Stimulated activated CD8-positive, alpha-beta memory T cell treated with anti-CD3 and anti-CD28 coated beads, Interleukin-2, amount 100 ng/mL, for 1 hour (primary cell): ENCODE data around the gene GRID2.

ENCODE experiments used
- DNase-seq, 2 donors: peaks; one replicate each; pipeline ENCODE4 v3.0.0-alpha.2; 2020; ENCODE audit warnings: low read depth in 2 of 2

Gene GRID2

GRCh38 chr4:93407493-93408275, 1103.9 kb downstream of the GRID2 start:
- no peak for DNase-seq

DNA sequence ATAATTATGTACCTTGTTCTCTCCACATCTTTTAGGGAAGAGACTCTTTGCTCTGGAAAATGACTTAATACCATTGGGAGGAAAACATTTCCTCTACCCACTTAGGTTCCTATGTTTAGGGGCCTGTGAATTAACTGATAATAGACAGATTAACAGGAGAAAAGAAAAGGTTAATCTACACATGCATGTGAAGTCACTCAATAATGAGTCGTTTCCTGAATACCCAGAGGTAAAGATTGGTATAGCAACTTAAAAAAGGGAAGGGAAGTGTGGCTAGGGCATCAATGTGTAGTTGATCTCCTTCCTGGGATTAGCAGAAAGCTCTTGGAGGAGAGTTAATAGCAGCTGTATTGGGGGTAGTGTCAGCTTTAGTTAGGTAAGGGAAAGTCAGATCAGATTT, 1105.3 kb downstream of the GRID2 start:
- no peak for DNase-seq

DNA sequence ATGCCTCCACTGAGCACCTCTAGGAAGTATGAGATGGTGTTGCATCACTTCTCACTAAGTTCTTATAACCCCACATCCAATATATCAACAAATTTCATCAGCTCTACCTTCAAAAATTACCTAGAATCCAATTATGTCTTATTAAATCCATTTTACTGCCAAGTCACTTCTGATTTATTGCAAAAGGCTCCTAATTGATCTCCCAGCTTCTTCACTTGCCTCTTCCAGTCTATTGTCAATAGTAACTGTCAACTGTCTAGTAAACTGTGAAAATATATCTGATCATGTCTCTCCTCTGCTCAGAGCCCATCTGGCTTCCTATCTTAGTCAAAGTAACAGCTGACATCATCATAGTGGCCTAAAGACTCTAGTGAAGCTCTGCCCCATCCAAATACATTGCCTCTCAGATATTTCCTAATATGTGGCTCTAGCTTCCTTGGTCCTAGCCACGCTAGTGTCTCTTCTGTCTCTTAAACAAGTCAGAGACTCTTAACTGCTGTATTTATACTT, 1110.3 kb downstream of the GRID2 start:
- no peak for DNase-seq

DNA sequence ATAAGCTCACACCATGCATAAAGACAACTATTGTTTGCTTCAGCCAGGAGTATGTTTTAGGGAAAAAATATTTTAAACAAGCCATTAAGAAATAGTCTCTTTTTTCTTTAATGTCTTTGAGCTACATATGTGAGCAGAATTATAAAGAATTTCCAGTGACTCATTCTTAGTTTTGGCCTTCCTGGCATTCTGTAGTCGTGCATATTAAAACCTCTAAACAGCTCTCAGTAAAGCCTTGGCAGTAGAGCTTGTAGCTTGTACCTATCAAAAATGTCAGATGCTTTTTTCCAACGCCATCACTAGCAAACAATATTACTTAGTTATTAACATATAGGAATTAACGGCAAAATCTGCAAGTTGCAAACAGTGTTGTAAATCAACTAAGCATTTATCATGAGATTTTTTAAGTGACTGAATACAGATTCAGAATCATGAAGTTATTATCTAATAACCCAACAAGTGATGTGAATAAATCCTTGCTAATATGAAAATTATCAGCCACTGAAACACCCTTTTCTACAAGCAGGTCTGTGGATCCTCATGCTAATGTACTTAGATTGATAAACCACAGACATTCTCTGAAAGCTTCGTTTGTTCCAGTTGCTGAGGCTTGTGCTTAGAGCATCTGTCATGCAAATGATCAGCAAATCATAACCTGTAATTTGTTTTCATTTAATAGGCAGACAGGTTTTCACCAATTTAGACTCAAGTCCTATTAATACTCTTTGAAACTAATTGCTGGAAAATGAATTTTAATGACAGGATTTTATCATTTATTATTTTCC, 1112.8 kb downstream of the GRID2 start:
- DNase-seq: no peak

- no peak for DNase-seq
Observed at GRCh38 chr4:93431371-93431770, 1127.6 kb downstream of the GRID2 start.

DNA sequence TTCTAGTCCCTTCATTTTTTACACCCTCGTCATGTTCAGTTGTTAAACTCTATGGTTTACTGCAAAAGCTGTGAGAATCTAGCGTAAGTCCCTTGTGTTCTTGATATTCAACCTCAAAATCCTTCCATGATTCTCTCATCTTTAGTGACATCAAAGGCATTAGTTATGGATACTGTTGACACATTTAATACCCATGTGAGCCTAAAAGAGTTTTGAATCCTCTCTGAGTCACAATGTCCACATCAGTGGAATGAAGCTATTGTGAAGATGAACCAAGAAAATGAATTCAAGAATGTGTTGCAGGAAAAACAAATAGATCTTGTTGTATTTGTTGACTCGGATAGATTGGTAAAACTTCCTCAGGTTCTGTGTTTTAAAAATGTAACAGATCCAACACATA, 1130.1 kb downstream of the GRID2 start:
- DNase-seq: no peak

DNA sequence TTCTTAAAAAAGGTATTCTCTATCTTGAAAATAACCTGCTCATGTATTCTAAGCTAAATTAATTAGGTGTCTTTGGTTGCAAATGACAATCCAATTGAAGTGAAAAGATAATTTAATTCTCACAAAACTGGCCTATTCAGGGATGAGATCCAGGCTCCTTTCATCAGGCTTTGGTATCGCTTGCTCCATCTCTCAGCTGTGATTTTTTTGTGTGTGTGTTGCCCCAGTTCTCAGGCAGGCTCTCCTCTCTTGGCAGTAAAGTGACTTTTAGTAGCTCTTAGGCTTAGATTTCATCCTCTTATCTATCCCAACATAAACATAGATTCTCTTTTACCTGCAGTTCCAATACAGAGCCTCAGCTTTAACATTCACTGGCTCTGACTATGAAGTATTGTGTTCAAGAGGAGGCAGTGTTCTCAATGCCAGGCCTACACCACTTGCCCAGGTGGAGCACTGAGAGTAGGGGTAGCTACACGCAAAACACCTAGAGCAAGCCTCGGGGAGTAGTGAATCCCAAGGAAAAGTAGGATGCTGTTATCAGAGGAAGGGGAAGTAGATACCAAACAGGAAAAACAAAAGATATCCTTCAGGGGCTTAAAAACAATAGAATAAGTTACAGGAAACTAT, 1132.3 kb downstream of the GRID2 start:
- no peak for DNase-seq

DNA sequence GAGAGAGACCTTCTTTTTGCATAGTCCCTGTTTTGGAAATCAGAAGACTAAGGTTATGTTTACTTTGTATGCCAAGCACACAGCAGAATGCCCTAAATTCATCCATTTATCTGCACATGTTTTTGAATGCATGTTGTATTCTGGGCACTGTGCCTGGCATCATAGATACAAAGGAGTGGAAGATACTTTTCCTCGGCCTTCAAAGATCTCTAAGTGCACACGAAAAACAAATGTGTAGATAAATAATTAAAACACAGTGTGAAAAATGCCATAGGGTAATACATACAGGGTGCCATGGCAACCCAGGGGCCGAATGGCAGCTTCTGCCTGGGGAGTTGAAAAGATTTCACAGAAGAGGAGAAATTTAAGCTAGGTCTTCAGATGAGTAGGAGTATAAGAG, 1134.2 kb downstream of the GRID2 start:
- no peak for DNase-seq

GRCh38 chr4:93444860-93445259, 1141.1 kb downstream of the GRID2 start:
- DNase-seq: no peak

DNA sequence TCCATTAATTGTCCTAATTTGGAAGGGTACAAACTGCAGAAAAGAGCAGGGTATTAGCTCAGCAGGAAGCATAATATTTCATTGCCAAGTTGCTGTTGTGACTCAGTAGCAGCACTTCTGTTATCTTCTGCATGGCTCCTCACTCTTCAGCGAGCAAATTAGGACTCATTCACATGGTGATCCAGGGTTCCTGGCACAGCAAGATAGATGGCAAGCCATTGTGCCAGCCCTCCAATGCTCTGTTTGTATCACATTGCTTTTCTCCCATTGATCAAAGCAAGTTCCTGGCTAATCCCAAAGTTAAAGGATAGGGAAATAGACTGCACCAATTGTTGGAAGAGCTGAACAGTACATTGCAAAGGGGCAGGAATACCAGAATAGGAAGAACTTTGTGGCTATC, 1142.3 kb downstream of the GRID2 start:
- no peak for DNase-seq

DNA sequence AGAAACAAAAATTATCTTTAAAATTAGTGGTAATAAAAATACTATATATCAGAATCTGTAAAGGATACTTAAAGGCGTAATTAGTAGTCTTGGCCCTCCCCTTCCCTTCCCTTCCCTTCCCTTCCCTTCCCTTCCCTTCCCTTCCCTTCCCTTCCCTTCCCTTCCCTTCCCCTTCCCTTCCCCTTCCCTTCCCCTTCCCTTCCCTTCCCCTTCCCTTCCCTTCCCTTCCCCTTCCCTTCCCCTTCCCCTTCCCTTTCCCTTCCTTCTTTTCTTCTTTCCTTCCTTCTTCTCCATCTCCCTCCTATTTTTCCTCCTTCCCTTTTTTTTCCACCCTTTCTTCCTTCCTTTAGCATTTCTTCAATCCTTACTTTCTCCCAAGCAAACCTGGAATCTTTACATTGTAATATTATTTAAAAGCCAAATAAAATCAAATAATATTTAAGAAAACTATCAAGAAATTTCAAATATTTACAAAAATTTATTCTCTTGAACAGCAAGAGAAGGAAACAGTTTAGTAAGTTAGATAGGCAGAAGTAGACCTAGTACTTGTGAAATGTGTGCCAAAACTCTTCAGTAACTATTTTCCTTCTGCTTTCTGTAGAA, 1145.0 kb downstream of the GRID2 start:
- DNase-seq: no peak

GRCh38 chr4:93451954-93452353, 1148.2 kb downstream of the GRID2 start:
- DNase-seq: no peak

- no peak for DNase-seq
Observed at GRCh38 chr4:93461541-93461940, 1157.8 kb downstream of the GRID2 start.

- DNase-seq: no peak
Observed at GRCh38 chr4:93466446-93466845, 1162.7 kb downstream of the GRID2 start.

DNA sequence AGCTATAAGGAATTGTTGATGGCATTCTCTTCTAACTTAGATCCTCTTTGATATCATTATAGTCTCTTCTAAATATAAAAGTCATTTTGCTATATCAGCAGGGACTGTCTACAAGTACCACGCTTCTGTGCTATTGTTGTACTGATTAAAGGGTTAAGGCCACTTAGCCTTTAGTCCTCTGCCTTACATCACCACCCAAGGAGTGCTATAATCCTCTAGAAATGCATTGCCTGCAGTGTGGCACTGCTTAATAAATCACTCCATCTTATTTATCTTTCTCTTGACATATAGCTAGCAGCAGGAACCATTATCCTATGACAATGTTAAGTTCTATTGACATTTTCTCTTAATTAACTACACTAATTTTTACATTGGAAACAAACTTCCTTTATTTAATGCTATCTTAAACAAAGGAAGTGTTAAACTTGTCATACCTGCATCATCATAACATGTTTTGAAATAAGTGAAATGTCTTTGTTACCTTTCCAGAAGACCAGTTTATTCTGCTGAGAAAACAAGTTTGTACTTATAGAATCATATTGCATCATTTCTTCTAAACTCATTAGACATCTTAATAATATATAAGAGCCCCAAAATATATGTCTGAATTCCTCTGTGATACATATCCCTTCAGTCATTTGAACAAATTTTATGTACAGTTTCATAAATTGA, 1163.9 kb downstream of the GRID2 start:
- no peak for DNase-seq

- no peak for DNase-seq
Observed at GRCh38 chr4:93469560-93469959, 1165.8 kb downstream of the GRID2 start.

DNA sequence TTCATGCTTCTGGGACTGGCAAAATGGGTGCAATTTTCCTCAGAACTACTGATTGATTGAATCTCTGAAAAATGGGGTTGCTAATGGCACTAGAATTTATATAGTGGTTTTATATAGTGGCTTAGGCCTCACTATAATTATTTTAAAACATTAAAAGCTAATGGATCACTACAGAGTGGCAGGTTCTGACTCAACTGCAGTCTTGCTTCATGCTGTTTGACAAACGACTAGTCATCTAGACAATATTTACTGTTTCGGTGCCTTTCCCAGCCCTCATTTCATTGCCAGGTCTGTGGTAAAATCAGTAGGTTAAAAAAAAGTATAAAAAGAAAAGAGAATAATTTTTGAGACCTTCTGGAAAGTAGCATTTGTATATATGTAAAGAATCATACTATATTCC, 1172.0 kb downstream of the GRID2 start:
- no peak for DNase-seq

- no peak for DNase-seq
Observed at GRCh38 chr4:93478805-93479204, 1175.0 kb downstream of the GRID2 start.

DNA sequence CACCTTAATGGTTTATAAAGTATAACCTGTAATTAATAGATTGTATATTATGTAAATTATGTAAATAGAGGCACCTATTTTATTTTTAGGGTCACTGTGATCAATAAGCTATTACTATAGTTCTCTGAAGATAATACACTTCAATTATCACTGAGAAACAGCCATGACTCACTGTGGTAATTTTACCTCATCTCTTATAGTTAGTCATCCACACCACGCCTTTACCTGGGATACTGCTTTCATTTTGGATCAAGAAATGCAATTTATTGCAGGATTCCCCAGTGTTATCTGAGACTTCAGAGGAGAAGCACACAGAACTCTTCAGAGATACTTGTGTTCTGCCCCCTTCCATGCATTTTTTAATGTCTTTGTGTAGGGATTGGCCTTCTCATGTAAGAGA, 1176.7 kb downstream of the GRID2 start:
- DNase-seq: no peak

- no peak for DNase-seq
Observed at GRCh38 chr4:93495346-93495745, 1191.6 kb downstream of the GRID2 start.

- DNase-seq: no peak
Observed at GRCh38 chr4:93501244-93501643, 1197.5 kb downstream of the GRID2 start.

GRCh38 chr4:93501946-93502345, 1198.2 kb downstream of the GRID2 start:
- no peak for DNase-seq
